HEK293 (cell line): Measurements from ENCODE around the gene ZNF556.

Experiments
- BCL11A ChIP-seq: fragments of 450-650 bp; formaldehyde crosslinking; IDR thresholded peaks from 2 replicates; pipeline ENCODE4 v1.5.1; 2016; ENCODE audit warnings: low read depth, missing biosample characterization, missing genetic modification characterization
- KLF9 ChIP-seq: fragments of 450-650 bp; formaldehyde crosslinking; IDR thresholded peaks from 2 replicates; pipeline ENCODE4 v1.5.1; 2016; ENCODE audit warnings: missing biosample characterization, missing genetic modification characterization, low read depth
- ZNF175 ChIP-seq: fragments of 450-650 bp; formaldehyde crosslinking; IDR thresholded peaks from 2 replicates; pipeline ENCODE4 v1.5.1; 2016; ENCODE audit warnings: missing biosample characterization, missing genetic modification characterization
- ZNF239 ChIP-seq: fragments of 450-650 bp; formaldehyde crosslinking; IDR thresholded peaks from 2 replicates; pipeline ENCODE4 v1.5.1; 2016; ENCODE audit warnings: missing biosample characterization, missing genetic modification characterization
- ZNF24 ChIP-seq: fragments of 450-650 bp; formaldehyde crosslinking; IDR thresholded peaks from 2 replicates; pipeline ENCODE4 v1.5.1; 2016; ENCODE audit warnings: missing biosample characterization, missing genetic modification characterization
- ZNF266 ChIP-seq: fragments of 450-650 bp; formaldehyde crosslinking; IDR thresholded peaks from 2 replicates; pipeline ENCODE4 v1.5.1; 2016; ENCODE audit warnings: missing biosample characterization, missing genetic modification characterization, low read depth
- ZNF660 ChIP-seq: fragments of 450-650 bp; IDR thresholded peaks from 2 replicates; pipeline ENCODE4 v1.5.1; 2018; ENCODE audit warnings: missing biosample characterization, mild to moderate bottlenecking, missing genetic modification characterization
- TF ChIP-seq, protein P1 (sequence below): fragments of 450-650 bp; formaldehyde crosslinking; IDR thresholded peaks from 2 replicates; pipeline ENCODE4 v1.5.1; 2016; ENCODE audit warnings: missing biosample characterization, missing genetic modification characterization
- TF ChIP-seq, protein P2 (sequence below): fragments of 450-650 bp; formaldehyde crosslinking; IDR thresholded peaks from 2 replicates; pipeline ENCODE4 v1.5.1; 2016; ENCODE audit warnings: missing biosample characterization, missing genetic modification characterization

DNA sequence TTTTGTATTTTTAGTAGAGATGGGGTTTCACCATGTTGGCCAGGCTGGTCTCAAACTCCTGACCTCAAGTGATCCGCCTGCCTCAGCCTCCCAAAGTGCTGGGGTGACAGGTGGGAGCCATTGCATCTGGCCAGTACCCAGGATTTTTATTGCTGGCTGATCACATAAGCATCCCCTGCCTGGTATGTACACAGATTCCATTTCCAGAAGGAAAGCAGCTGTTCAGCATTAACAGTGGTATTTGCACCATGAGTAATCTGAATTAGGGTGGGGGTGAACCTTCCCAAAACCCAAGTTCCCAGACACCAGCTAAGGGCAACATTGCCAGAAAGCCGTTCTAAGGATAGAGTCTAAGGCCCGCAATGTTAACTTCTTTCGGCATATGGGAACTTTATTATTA is 18.5 kb upstream of the ZNF556 start:
- TF ChIP-seq, protein P1, sequence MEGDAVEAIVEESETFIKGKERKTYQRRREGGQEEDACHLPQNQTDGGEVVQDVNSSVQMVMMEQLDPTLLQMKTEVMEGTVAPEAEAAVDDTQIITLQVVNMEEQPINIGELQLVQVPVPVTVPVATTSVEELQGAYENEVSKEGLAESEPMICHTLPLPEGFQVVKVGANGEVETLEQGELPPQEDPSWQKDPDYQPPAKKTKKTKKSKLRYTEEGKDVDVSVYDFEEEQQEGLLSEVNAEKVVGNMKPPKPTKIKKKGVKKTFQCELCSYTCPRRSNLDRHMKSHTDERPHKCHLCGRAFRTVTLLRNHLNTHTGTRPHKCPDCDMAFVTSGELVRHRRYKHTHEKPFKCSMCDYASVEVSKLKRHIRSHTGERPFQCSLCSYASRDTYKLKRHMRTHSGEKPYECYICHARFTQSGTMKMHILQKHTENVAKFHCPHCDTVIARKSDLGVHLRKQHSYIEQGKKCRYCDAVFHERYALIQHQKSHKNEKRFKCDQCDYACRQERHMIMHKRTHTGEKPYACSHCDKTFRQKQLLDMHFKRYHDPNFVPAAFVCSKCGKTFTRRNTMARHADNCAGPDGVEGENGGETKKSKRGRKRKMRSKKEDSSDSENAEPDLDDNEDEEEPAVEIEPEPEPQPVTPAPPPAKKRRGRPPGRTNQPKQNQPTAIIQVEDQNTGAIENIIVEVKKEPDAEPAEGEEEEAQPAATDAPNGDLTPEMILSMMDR (tag by site-specific recombination) = no peak
- TF ChIP-seq ZNF175 (no peak), ZNF660 (tag by site-specific recombination) (no peak), ZNF239 (tag by site-specific recombination) (no peak), ZNF24 (tag by site-specific recombination) (no peak), KLF9 (no peak), ZNF266 (tag by site-specific recombination) (no peak), BCL11A (tag by site-specific recombination) (no peak)
- TF ChIP-seq, protein P2, sequence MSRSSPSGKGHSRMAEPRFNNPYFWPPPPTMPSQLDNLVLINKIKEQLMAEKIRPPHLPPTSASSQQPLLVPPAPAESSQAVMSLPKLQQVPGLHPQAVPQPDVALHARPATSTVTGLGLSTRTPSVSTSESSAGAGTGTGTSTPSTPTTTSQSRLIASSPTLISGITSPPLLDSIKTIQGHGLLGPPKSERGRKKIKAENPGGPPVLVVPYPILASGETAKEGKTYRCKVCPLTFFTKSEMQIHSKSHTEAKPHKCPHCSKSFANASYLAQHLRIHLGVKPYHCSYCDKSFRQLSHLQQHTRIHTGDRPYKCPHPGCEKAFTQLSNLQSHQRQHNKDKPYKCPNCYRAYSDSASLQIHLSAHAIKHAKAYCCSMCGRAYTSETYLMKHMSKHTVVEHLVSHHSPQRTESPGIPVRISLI (tag by site-specific recombination) = no peak
